H1 (cell line): ENCODE data around the gene ALPP. TPM values are rescaled to one million over a fixed set of nuclear protein-coding genes. Genes with fewer than 3 reads are reported as not detected.

Source experiments
- CTCF ChIA-PET: fragments of 300-600 bp; sonication (Branson Sonifier 250); formaldehyde crosslinking; loops from one replicate; lab custom pipeline; 2021; ENCODE audit not compliant: partially characterized antibody; lab: Charles Lee
- POLR2A ChIA-PET: fragments of 300-600 bp; sonication (Branson Sonifier 250); formaldehyde crosslinking; loops from one replicate; lab custom pipeline; 2021; ENCODE audit warnings: inconsistent platforms; ENCODE audit not compliant: partially characterized antibody; lab: Charles Lee
- DNase-seq, 2 experiments: peaks; one replicate each; pipeline versions ENCODE4 v3.0.0 to v3.0.0-alpha.2; 2010 to 2022; ENCODE audit warnings: low spot score in 2 of 2, low read depth in 1 of 2, mixed read lengths in 1 of 2
- FAIRE-seq: peaks from 2 replicates; lab custom pipeline; 2011; peaks lifted over from hg19 to GRCh38; lab: Jason Lieb, UNC
- H2AFZ ChIP-seq: 2 replicates; pipeline ENCODE4 v1.8.1; 2012; ENCODE audit warnings: low read length, inconsistent platforms
- H2AK5ac ChIP-seq: 2 replicates; pipeline ENCODE4 v1.6.1; 2013; ENCODE audit warnings: low read depth, low read length
- H2BK120ac ChIP-seq: replicated peaks from 2 replicates; pipeline ENCODE3; 2013; ENCODE audit warnings: low read depth, low read length, inconsistent platforms
- H2BK12ac ChIP-seq: 2 replicates; pipeline ENCODE4 v1.6.1; 2013; ENCODE audit warnings: low read depth, low read length
- H2BK15ac ChIP-seq: 2 replicates; pipeline ENCODE4 v1.6.1; 2013; ENCODE audit warnings: low read length
- H2BK20ac ChIP-seq: 2 replicates; pipeline ENCODE4 v1.6.1; 2013; ENCODE audit warnings: low read length
- H2BK5ac ChIP-seq: 2 replicates; pipeline ENCODE4 v1.6.1; 2013; ENCODE audit warnings: low read depth, low read length
- H3K14ac ChIP-seq: 2 replicates; pipeline ENCODE4 v1.6.1; 2013; ENCODE audit warnings: inconsistent platforms; ENCODE audit not compliant: insufficient read length
- H3K18ac ChIP-seq: 2 replicates; pipeline ENCODE4 v1.6.1; 2013; ENCODE audit warnings: low read length; ENCODE audit errors: extremely low read depth
- H3K23ac ChIP-seq: 2 replicates; pipeline ENCODE4 v1.6.1; 2013; ENCODE audit warnings: inconsistent platforms; ENCODE audit not compliant: insufficient read length
- H3K23me2 ChIP-seq: 2 replicates; pipeline ENCODE4 v1.6.1; 2013; ENCODE audit warnings: low read depth, low read length
- H3K27ac ChIP-seq: 2 replicates; pipeline ENCODE4 v1.6.1; 2011; ENCODE audit warnings: low read depth, low read length, inconsistent platforms
- H3K27me3 ChIP-seq, 4 experiments: replicated peaks in 1 of 4; 1 replicate in 1 of 4; 2 replicates in 3 of 4; pipeline versions ENCODE4 v1.6.1 to v1.8.1; 2011 to 2013; ENCODE audit warnings: low read length in 3 of 4, mild to moderate bottlenecking in 3 of 4, inconsistent platforms in 2 of 4, mixed read lengths in 2 of 4, moderate library complexity in 1 of 4; ENCODE audit not compliant: control insufficient read depth in 3 of 4, insufficient read depth in 3 of 4; ENCODE audit errors: extremely low read depth in 1 of 4
- H3K36me3 ChIP-seq, 4 experiments: 2 replicates each; pipeline versions ENCODE4 v1.6.1 to v1.8.1; 2011 to 2013; ENCODE audit warnings: mild to moderate bottlenecking in 4 of 4, low read length in 3 of 4, moderate library complexity in 2 of 4, control low read depth in 1 of 4, inconsistent platforms in 1 of 4; ENCODE audit not compliant: insufficient read depth in 4 of 4, control insufficient read depth in 2 of 4
- H3K4ac ChIP-seq: replicated peaks from 2 replicates; pipeline ENCODE3; 2013; ENCODE audit warnings: low read length, low read depth, mixed read lengths, inconsistent platforms; ENCODE audit not compliant: insufficient read length
- H3K4me1 ChIP-seq, 4 experiments: replicated peaks in 1 of 4; 1 replicate in 1 of 4; 2 replicates in 3 of 4; pipeline versions ENCODE4 v1.6.1 to v1.8.1; 2011 to 2013; ENCODE audit warnings: low read length in 3 of 4, inconsistent platforms in 2 of 4, mixed read lengths in 1 of 4; ENCODE audit not compliant: insufficient read depth in 4 of 4, control insufficient read depth in 3 of 4
- H3K4me2 ChIP-seq, 2 experiments: 2 replicates each; pipeline versions ENCODE4 v1.6.1 to v1.8.1; 2011 to 2013; ENCODE audit warnings: low read depth in 2 of 2, low read length in 2 of 2, control low read depth in 1 of 2, inconsistent platforms in 1 of 2, mild to moderate bottlenecking in 1 of 2; ENCODE audit not compliant: insufficient read depth in 1 of 2
- H3K4me3 ChIP-seq, 4 experiments: fragments of 200-600, 300-600 bp in 1 of 4; sonication (generic), shearing (Covaris generic), sonication (Bioruptor Twin) in 1 of 4; 2 replicates each; pipeline versions ENCODE4 v1.5.1 to v1.8.1; 2011 to 2016; ENCODE audit warnings: low read length in 4 of 4, low read depth in 3 of 4, control low read depth in 2 of 4, inconsistent platforms in 2 of 4, mild to moderate bottlenecking in 2 of 4, mixed read lengths in 1 of 4, moderate library complexity in 1 of 4; ENCODE audit not compliant: insufficient read depth in 2 of 4; ENCODE audit errors: extremely low read depth in 1 of 4
- H3K56ac ChIP-seq: replicated peaks from 2 replicates; pipeline ENCODE3; 2013; ENCODE audit warnings: low read depth, mild to moderate bottlenecking, mixed read lengths, low read length, inconsistent platforms; ENCODE audit not compliant: insufficient read length
- H3K79me1 ChIP-seq: 2 replicates; pipeline ENCODE4 v1.6.1; 2013; ENCODE audit warnings: low read depth, low read length, control low read depth
- H3K79me2 ChIP-seq, 2 experiments: 2 replicates each; pipeline versions ENCODE4 v1.6.1 to v1.8.1; 2012 to 2013; ENCODE audit warnings: low read length in 2 of 2, mild to moderate bottlenecking in 2 of 2, inconsistent platforms in 1 of 2; ENCODE audit not compliant: insufficient read depth in 2 of 2, control insufficient read depth in 1 of 2
- H3K9ac ChIP-seq, 4 experiments: replicated peaks in 1 of 4; 1 replicate in 1 of 4; 2 replicates in 3 of 4; pipeline versions ENCODE4 v1.6.1 to v1.8.1; 2011 to 2013; ENCODE audit warnings: low read depth in 3 of 4, low read length in 3 of 4, control low read depth in 2 of 4, mild to moderate bottlenecking in 2 of 4, moderate library complexity in 2 of 4, inconsistent platforms in 1 of 4; ENCODE audit errors: extremely low read depth in 1 of 4
- H3K9me3 ChIP-seq, 2 experiments: 2 replicates each; pipeline versions ENCODE4 v1.6.1 to v1.8.1; 2012 to 2013; ENCODE audit warnings: mild to moderate bottlenecking in 2 of 2, moderate library complexity in 2 of 2, control low read depth in 1 of 2, inconsistent platforms in 1 of 2, low read depth in 1 of 2, low read length in 1 of 2, mixed read lengths in 1 of 2; ENCODE audit not compliant: insufficient read depth in 2 of 2
- H4K20me1 ChIP-seq, 2 experiments: replicated peaks in 1 of 2; 2 replicates each; pipeline versions ENCODE3 to v1.8.1; 2011 to 2013; ENCODE audit warnings: inconsistent platforms in 2 of 2, low read length in 2 of 2, mild to moderate bottlenecking in 1 of 2; ENCODE audit not compliant: insufficient read depth in 2 of 2, control insufficient read depth in 1 of 2
- H4K5ac ChIP-seq: 2 replicates; pipeline ENCODE4 v1.6.1; 2013; ENCODE audit warnings: low read length, low read depth, mixed read lengths, inconsistent platforms; ENCODE audit not compliant: insufficient read length
- H4K8ac ChIP-seq: 2 replicates; pipeline ENCODE4 v1.8.0; 2013; ENCODE audit warnings: mild to moderate bottlenecking, moderate library complexity, low read length, inconsistent platforms; ENCODE audit not compliant: insufficient read depth; ENCODE audit errors: extremely low read depth
- H4K91ac ChIP-seq: replicated peaks from 2 replicates; pipeline ENCODE3; 2013; ENCODE audit warnings: low read length, mixed read lengths, inconsistent platforms; ENCODE audit not compliant: insufficient read length
- CEBPB ChIP-seq: IDR thresholded peaks from 2 replicates; pipeline ENCODE4 v1.6.1; 2012; ENCODE audit warnings: low read depth, low read length
- CHD1 ChIP-seq: IDR thresholded peaks from 2 replicates; pipeline ENCODE4 v1.6.1; 2012; ENCODE audit warnings: low read depth, low read length, improper control_type of control experiment
- FOSL1 ChIP-seq: IDR thresholded peaks from 2 replicates; pipeline ENCODE4 v1.6.1; 2011; ENCODE audit warnings: mild to moderate bottlenecking, low read depth, low read length, moderate library complexity; ENCODE audit not compliant: insufficient read depth
- GABPA ChIP-seq: IDR thresholded peaks from 2 replicates; pipeline ENCODE4 v1.6.1; 2011; ENCODE audit warnings: mild to moderate bottlenecking, low read length, moderate library complexity, borderline replicate concordance; ENCODE audit not compliant: insufficient read depth
- GTF2F1 ChIP-seq: IDR thresholded peaks from 2 replicates; pipeline ENCODE4 v1.6.1; 2012; ENCODE audit warnings: low read depth, low read length, improper control_type of control experiment, borderline replicate concordance
- RBBP5 ChIP-seq: IDR thresholded peaks from 2 replicates; pipeline ENCODE4 v1.7.1; 2012; ENCODE audit warnings: low read depth, mild to moderate bottlenecking, inconsistent platforms, low read length, moderate library complexity, borderline replicate concordance
- SP4 ChIP-seq: IDR thresholded peaks from 2 replicates; pipeline ENCODE4 v1.6.1; 2012; ENCODE audit warnings: low read length, inconsistent platforms
- SUZ12 ChIP-seq: fragments of 200-600 bp; sonication (generic); IDR thresholded peaks from 2 replicates; pipeline ENCODE4 v1.6.1; 2012; ENCODE audit warnings: mild to moderate bottlenecking, inconsistent platforms, low read length, moderate library complexity, mixed read lengths
- WGBS, 2 experiments: shearing (Covaris generic) in 1 of 2; methylation state at CpG; one replicate each; pipeline versions ENCODE4 v1.1.6 to v1.1.7; 2013 to 2015; ENCODE audit warnings: low lambda C conversion rate in 2 of 2, mixed read lengths in 2 of 2, inconsistent platforms in 1 of 2, low coverage in 1 of 2, missing lambda C conversion rate in 1 of 2; ENCODE audit not compliant: insufficient replicate concordance in 2 of 2, insufficient coverage in 1 of 2, insufficient read length in 1 of 2; ENCODE audit errors: extremely low coverage in 1 of 2, missing lambda C conversion rate in 1 of 2; 5-methylcytosine and 5-hydroxymethylcytosine counted together
- polyA plus RNA-seq, 7 experiments: library from polyadenylated mRNA; depleted of rRNA in 3 of 7; stranded (reverse) in 5 of 7; unstranded in 2 of 7; fragments of >200 nt in 5 of 7; fragments of 200-250 nt in 2 of 7; gene quantifications; 1 replicate in 5 of 7; 2 replicates in 1 of 7; 4 replicates in 1 of 7; pipeline versions ENCODE4 v1.2.1 to v1.2.3, GENCODE V29; 2011 to 2013; ENCODE audit warnings: missing spikeins in 2 of 7, mixed read lengths in 2 of 7
- total RNA-seq: library from RNA; stranded (reverse); fragmentation: NEBNext Ultra II Directional; extraction: Animal tissue kit (Norgen Biotek cat#: 25700); gene quantifications from 2 replicates; pipeline ENCODE4 v1.2.1, GENCODE V29; 2021

ALPP gene
- total and polyA plus RNA-seq, 2 of the 8 experiments (the other 6 are each of a cell fraction or from before 2014, with no cell fraction given), result 0.15 TPM

- H3K4me2 ChIP-seq, result no peak within 1 kb of the TSS
- H3K9ac ChIP-seq, result no peak within 1 kb of the TSS
- no peak within 1 kb of the TSS for H3K27ac ChIP-seq
- TF ChIP-seq GTF2F1, result no peak
- no peak for TF ChIP-seq FOSL1
- no peak for TF ChIP-seq SP4
- no peak for TF ChIP-seq SUZ12
- TF ChIP-seq CHD1, result no peak
- no peak for TF ChIP-seq RBBP5
- no peak for TF ChIP-seq CEBPB
- no peak for TF ChIP-seq GABPA
- H3K23ac ChIP-seq, result no peak within 1 kb of the TSS
- ChIA-PET POLR2A (interaction anchor here (0.6 to 3.5 kb wide), 4 partner anchors 11 to 66 kb away, joined by 3 to 41 read pairs (median 3); partner anchors contain the start of gene ALPP), CTCF (interaction anchor here (0.9 to 1.8 kb wide), 7 partner anchors 15 to 117 kb away, joined by 3 to 7 read pairs (median 4); no protein-coding TSS in a partner anchor)
- DNase-seq, result no peak
- no peak within 1 kb of the TSS for H3K56ac ChIP-seq
- H3K4ac ChIP-seq, result no peak within 1 kb of the TSS
- no peak within 1 kb of the TSS for H2BK15ac ChIP-seq
- no peak within 1 kb of the TSS for H2BK120ac ChIP-seq
- no peak for FAIRE-seq
- H2BK5ac ChIP-seq, result no peak within 1 kb of the TSS
- H2BK20ac ChIP-seq, result no peak within 1 kb of the TSS
- H4K8ac ChIP-seq, result no peak within 1 kb of the TSS; the same call in 1 of the 2 replicates
- no peaks in the 10 kb centered on the region for H3K9me3 ChIP-seq
- no peaks in the 10 kb centered on the region for H3K79me2 ChIP-seq
- no peak within 1 kb of the TSS for H2AK5ac ChIP-seq
- H3K14ac ChIP-seq, result no peak within 1 kb of the TSS
- peaks cover 0 to 2% (median 0%) of the 10 kb centered on the region in 4 experiments; a peak in 2 of 7 replicates for H3K4me1 ChIP-seq
- no peaks in the 10 kb centered on the region; the same call in 1 of the 2 replicates for H3K79me1 ChIP-seq
- no peak within 1 kb of the TSS for H2BK12ac ChIP-seq
- H4K20me1 ChIP-seq, result peaks cover 0 to 2% of the 10 kb centered on the region in 2 experiments
- H3K23me2 ChIP-seq, result peaks cover 1% of the 10 kb centered on the region; the same call in 1 of the 2 replicates
- peaks cover 0 to 21% (median 16%) of the 10 kb centered on the region in 4 experiments; a peak in 6 of 8 replicates for H3K36me3 ChIP-seq
- no peak within 1 kb of the TSS for H4K5ac ChIP-seq
- H3K4me3 ChIP-seq, result no peak within 1 kb of the TSS
- H3K18ac ChIP-seq, result no peak within 1 kb of the TSS
- H2AFZ ChIP-seq, result no peak within 1 kb of the TSS
- 98% methylated on average over 7 of the region's 17 CpGs; no CpG with 5 or more reads in 1 of the 2 experiments for WGBS, 2 experiments
- no peak within 1 kb of the TSS for H4K91ac ChIP-seq
- no peaks in the 10 kb centered on the region for H3K27me3 ChIP-seq
These were observed 28.2 kb downstream of the ALPP start, which contains the start of gene ALPG for GRCh38 chr2:232406556-232407310. Gene ALPG, plus strand, starts transcription at chr2:232406844. Its CDS starts 51 bp downstream, at chr2:232406895.
